HG03135 (cell line): Measurements from ENCODE around the gene RAPGEF4.

Source experiments
- ATAC-seq: cut with Tn5 transposase; IDR thresholded peaks from one replicate; pipeline ENCODE4 v1.9.1; 2021; ENCODE audit warnings: mild to moderate bottlenecking, moderate library complexity; ENCODE audit not compliant: unreplicated experiment

RAPGEF4 gene

DNA sequence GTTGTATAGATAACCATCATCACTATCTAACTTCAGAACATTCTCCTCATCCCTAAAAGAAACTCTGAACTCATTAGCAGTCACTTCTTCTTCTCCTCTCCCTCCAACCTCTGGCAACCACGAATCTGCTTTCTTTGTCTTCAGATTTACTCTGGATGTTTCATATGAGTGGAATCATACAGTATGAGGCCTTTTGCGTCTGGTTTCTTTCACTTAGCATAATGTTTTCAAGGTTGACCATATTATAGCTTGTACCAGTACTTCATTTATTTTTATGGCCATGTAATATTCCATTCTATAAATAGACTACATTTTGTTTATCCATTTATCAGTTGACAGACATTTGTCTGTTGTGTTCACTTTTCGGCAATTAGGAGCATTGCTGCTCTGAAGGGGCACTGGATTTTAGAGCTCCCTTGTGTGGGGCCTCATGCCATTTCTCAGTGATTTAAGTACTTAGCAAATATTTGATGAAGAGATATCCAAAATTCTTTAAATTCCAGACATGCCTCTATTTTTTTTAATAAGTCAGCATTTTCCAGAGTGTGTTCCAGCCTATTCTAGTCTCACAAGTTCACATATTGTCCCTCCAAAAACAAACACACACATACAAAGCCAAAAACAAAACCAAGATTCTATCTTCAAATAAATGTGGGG is 317.5 kb downstream of the RAPGEF4 start:
- ATAC-seq, result no peak

GRCh38 chr2:173054466-173054865 is 318.8 kb downstream of the RAPGEF4 start:
- no peak for ATAC-seq

GRCh38 chr2:173056705-173057364 is 321.2 kb downstream of the RAPGEF4 start:
- ATAC-seq, result no peak

DNA sequence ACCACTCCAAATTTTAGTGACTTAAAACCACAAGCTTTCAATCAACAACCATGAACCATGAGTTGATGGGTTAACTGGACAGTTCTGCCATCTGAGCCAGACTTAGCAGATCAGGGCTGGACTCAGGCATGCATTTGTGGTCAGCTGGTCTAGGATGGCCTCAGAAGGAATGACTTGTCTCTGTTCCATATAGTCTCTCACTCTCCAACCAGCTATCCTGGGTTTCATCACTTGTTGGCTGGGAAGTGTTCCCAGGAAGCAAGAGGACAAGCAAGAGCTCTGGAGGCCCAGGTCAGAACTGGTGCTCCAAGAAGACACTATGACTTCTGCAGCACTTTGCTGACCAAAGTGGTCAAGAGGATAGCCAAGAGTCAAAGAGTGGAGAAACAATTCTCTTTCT is 322.5 kb downstream of the RAPGEF4 start:
- ATAC-seq, result no peak

GRCh38 chr2:173058673-173059072 is 323.0 kb downstream of the RAPGEF4 start:
- no peak for ATAC-seq

DNA sequence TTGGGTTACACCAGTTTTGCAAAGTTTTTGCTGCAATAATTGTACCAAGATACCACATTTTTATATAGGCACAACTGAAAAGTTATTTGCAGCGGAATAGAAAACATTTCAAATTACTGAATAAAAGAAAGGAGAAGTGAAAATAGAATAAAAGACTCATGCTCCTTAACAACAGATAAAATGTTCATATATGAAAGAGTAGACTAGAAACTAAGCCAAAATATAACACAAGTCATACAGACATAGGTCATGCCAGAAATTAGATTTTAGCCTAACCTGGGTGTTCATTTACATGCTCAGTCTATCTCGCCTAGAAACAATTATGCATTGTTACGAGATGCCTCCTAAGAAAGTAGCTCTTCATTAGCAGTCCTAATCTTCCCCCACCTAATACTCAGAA is 323.6 kb downstream of the RAPGEF4 start:
- no peak for ATAC-seq

DNA sequence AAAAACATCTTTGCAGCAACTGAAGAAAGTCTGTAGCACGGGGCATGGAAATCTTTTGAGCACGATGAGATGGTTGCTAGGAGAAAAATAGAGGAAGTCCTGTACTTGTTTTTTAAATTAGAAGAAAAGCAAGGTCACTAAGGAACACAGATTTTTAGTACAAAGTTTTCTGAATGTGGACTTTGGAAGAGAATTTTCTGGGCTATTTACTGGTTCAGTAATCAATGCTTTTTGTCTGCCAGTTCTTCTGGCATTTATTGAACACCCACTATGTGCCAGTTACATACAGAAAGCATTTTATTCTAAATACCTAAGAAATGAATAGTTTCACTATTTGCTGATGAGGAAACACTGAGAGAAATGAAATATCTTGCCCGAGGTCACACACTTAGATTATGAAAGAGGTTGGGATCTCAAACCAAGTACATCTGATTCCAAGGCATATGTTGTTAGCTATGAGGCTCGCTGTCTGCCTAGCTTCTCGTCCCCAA is 324.4 kb downstream of the RAPGEF4 start:
- no peak for ATAC-seq

DNA sequence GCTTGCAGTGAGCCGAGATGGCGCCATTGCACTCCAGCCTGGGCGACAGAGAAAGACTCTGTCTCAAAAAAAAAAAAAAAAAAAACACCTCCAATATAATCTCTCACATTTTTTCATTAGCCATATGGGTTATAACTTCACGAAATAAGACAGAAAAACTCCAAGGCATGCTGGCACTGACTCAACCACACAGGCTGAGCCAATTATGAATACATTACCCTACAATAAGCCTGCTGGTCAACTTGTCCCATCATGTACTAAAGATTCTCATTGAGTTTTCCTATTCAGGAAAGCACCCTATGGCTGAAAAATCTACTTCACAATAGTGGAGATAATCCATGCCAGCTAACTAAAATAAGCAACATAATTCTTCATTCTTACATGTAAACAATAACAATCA is 327.2 kb downstream of the RAPGEF4 start:
- ATAC-seq, result no peak

GRCh38 chr2:173064151-173064805 is 328.6 kb downstream of the RAPGEF4 start:
- no peak for ATAC-seq

DNA sequence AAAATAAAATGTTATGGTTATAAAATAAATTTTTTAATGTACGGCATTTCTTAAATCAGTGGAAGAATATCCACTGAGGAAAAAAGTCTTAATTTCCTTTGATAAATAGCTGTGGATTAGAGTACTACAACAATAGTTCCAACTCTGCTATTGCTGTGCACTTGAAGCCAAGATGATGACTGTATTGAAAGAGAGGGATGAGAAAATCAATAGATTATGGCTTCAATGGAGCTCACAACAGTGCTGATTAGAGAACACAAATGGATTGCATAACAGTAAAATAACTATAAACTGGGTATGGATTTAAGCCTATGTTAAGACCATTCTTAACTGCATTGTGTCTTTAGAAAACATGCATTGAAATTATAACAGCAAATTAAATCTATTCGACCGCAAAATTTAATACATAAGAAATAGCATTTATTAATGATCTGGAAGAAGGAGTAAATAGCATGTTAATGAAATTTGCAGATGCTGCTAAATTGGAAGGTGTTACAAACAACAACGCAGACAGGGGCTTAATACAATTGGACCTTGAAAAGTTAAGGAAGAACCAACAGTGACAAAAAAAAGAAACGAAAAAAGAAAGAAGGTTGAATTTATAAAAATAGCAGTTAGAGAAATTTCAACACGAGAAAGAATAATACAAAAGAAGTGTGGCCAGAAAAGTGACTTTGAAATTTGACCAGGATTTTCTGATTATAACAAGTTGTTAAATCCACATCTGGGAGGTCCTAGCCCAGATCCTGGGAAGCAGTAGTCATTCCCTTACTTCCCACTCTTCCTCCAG is 331.4 kb downstream of the RAPGEF4 start:
- no peak for ATAC-seq

- no peak for ATAC-seq
Observed at GRCh38 chr2:173075056-173075780, 339.6 kb downstream of the RAPGEF4 start.

DNA sequence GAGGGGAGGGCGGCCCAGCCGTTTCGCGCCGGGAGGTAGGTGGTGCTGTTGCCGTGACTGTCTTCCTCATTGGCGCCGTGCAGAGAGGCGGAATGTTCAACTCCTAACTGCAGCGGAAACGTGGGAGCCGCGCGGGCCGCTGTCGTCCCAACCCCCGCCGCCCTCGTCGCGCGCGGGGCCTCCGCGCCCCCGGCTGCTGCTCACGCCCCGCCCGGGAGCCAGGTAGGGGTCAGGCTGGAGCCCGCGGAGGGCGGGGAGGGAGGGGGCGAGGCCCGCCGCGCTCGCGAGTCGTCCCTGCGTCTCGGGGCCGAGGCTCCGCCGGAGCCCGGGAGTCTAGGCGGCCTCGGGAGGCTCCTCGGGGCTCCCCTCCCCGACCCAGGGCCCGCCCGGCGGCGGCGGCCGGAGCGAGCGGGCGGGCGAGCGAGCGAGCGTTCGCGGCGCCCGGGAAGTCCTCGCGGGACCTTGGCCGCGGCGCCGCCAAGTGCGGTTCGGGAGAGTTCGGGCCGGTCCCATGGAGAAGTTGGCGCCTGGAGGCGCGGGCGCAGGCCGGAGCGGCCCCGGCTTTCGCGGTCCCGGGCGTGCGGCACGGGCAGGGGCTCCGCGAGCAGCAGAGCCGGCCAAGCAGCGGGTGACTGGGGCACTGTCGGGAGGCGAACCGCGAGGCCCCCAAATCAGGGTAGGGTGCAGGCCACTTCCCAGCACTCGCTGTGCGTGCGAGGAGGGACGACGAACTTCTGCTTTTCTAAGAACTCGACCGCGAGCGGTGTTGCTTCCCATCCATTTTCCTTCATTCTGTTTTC is 340.3 kb downstream of the RAPGEF4 start, which contains the start of gene MAP3K20:
Gene MAP3K20, plus strand, starts transcription at position 66 of the 800 bp plus-strand sequence. CDS start 15,186 bp downstream, outside the sequence.
- peak; percentile 66 for ATAC-seq

DNA sequence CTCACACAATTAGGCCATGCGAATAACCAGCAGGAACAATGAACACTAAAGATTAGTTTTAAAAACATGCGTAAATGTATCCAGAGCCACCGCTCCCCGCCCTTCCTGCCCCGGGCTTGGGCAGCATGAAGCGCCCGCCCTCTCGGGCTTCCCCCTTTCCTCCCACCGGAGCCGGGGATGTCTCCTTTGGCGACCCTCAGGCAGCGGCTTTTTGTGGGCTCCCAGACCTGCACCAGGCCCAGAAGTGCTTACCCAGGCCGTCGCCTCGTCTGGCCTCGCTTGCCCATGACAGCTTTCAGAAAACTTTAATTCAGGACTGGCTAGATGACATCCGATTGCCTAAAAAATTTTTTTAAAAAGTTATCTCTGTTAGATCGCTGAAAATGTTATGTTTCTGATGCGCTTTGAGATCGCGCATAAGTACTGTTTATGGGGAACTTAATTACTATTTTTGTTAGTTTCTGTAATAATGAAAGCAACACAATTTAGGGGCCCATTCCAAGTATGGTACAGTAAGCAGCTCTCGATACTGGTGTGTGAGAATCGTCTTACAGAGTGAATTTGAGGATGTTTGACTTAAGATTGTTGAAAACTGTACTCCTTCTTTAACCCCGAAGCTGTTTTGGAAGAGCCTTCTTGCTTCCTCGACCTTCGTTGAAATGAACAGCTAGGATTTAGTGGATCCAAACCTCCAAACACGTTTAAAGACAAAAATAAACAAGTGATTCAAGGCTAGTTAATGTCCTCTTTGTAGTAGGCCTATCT is 341.1 kb downstream of the RAPGEF4 start:
- peak; percentile 29 for ATAC-seq

- no peak for ATAC-seq
Observed at GRCh38 chr2:173077506-173078177, 342.0 kb downstream of the RAPGEF4 start.

DNA sequence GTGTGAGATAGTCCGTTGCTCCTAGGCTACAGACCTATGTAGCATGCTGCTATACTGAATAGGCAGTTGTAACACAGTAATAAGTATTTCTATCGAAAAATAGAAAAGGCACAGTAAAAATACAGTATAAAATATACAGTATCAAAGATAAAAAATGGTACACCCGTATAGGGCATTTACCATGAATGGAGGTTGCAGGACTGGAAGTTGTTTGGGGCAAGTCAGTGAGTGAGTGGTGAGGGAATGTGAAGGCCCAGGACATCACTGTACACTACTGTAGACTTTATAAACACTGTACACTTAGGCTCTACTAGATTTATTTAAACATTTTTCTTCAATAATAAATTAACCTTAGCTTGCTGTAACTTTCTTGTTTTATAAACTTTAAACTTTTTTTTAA is 343.5 kb downstream of the RAPGEF4 start:
- no peak for ATAC-seq

GRCh38 chr2:173079973-173080860 is 344.6 kb downstream of the RAPGEF4 start:
- ATAC-seq, result no peak

DNA sequence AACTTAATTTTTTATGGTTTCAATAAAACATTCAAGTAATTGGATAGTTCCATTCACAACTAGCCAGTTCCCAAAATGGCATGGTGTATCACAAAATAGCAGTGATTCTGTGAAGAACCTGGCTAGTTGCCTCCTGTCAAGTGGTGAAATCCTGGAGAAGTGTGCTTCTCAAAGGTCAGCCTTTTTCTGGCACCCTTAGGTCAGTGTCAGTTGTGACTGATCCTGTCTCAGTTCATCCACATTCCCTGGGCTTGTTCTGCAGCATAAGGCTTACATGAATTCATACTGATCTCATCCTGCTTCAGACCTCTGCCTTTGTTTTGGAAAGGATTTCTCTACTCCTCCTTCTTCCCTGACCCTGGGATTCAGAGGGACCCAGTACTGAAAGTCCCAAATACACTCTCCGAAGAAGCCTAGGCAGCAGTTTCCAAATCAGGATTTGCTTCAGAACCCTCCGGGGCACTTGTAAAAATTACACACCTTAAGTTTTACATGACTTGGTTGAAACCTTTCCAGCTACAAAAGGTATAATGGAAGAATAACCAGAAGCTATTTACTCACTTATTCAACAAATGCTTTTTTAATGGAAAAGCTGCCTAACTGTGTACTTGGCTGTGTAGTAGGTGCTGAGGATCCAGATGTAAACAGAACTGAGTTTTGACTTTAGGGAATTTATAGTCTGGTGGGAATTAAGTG is 351.0 kb downstream of the RAPGEF4 start:
- ATAC-seq, result no peak
